Raji (cell line): ENCODE results near the gene GLIS1.

ENCODE experiments used
- POLR2A ChIP-seq: IDR thresholded peaks from 2 replicates; pipeline ENCODE4 v1.6.1; 2011; ENCODE audit warnings: low read depth, low read length, control low read depth; ENCODE audit not compliant: insufficient read depth

GLIS1 gene

GRCh38 chr1:53557369-53557768 is 181.6 kb downstream of the GLIS1 start:
- no peak for TF ChIP-seq POLR2A

- TF ChIP-seq POLR2A, result no peak
Observed at GRCh38 chr1:53556657-53557227, 182.2 kb downstream of the GLIS1 start.

- no peak for TF ChIP-seq POLR2A
Observed at GRCh38 chr1:53554592-53555305, 184.2 kb downstream of the GLIS1 start.

GRCh38 chr1:53553734-53554509 is 185.0 kb downstream of the GLIS1 start:
- no peak for TF ChIP-seq POLR2A

DNA sequence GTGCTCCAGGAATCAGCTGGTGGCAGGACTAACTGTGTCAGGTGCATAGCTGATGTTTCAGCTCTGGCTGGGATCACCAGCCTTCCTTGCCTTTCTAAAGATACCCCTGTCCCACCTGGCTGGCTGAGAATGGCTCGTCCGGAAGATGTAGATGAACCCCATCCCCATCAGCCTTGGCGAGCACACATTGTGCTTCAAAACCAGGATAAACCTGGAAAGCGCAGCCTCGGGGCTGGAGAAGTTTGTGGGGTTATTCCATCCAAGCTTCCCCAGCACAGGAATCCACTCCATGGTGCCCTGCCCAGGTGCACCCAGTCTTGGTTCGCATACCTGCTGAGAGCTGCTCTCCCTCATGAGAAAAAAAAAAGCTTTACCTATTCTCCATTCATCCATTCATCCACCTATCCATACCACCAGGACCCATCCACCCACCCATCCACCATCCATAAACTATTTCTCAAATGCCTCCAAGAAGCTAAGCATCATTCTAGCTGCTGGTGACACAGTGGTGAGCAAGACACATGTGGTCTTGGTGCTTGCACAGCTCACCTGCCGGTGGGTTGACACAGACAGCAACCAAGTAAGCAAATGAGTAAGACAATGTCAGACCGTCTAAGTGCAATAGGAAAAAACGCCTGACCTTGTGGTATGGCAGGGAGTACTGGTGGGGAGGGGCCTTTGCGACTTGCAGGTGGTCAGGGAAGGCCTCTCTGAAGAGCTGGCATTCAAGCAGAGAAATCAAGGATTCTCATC is 185.8 kb downstream of the GLIS1 start:
- TF ChIP-seq POLR2A, result no peak

- TF ChIP-seq POLR2A, result no peak
Observed at GRCh38 chr1:53552146-53552861, 186.7 kb downstream of the GLIS1 start.

DNA sequence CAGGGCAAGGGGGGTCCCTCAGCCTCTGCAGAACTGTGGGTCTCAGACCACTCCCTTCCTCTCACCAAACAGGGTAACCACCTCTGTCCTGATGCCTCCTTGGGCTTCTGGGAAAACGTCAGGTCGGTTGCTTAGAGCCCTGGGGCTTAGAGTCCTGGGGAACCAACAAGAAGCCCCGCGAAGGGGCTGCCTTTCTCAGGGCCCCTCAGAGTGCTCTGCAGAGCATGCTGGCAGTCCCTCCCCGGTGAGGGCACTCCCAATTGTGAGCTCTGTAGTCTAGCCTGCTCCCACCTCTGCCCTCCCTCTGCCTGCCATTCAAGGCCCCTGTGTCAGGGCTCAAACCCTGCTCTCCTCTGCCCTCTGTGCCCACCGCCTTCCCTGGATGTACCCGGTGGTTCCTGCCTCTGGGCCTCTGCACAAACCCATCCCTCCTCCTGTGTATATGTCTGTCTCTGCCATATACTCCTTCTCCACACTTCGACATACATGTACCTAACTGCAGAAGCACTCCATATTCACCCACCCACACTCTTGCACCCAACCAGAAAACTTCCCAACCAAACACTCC is 187.5 kb downstream of the GLIS1 start:
- TF ChIP-seq POLR2A, result no peak

GRCh38 chr1:53550201-53550741 is 188.7 kb downstream of the GLIS1 start:
- no peak for TF ChIP-seq POLR2A

- TF ChIP-seq POLR2A, result no peak
Observed at GRCh38 chr1:53549781-53550180, 189.2 kb downstream of the GLIS1 start.

- no peak for TF ChIP-seq POLR2A
Observed at GRCh38 chr1:53549287-53549686, 189.7 kb downstream of the GLIS1 start.

DNA sequence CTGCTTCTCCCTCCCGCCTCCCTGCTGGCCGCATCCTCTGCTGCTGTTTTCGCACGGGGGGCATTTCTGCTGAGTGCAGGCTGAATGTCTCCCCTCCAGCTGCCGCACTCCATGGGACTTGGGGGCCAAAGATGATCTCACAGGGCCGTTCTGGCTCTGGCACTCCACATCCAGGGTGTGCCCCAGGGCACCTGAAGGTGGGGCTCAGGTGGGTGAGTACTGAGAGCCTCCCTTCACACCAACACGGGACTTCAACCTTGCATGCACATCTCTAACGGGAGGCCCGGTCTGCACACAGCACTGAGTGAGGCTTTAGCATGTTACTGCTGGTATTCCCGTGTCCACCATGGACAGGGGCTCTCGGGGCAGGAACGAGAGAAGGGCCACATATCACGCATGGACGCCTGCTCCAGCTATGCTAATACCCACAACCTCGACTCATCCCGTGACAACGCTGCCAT is 190.9 kb downstream of the GLIS1 start:
- TF ChIP-seq POLR2A, result no peak

- TF ChIP-seq POLR2A, result no peak
Observed at GRCh38 chr1:53547231-53547790, 191.7 kb downstream of the GLIS1 start.

DNA sequence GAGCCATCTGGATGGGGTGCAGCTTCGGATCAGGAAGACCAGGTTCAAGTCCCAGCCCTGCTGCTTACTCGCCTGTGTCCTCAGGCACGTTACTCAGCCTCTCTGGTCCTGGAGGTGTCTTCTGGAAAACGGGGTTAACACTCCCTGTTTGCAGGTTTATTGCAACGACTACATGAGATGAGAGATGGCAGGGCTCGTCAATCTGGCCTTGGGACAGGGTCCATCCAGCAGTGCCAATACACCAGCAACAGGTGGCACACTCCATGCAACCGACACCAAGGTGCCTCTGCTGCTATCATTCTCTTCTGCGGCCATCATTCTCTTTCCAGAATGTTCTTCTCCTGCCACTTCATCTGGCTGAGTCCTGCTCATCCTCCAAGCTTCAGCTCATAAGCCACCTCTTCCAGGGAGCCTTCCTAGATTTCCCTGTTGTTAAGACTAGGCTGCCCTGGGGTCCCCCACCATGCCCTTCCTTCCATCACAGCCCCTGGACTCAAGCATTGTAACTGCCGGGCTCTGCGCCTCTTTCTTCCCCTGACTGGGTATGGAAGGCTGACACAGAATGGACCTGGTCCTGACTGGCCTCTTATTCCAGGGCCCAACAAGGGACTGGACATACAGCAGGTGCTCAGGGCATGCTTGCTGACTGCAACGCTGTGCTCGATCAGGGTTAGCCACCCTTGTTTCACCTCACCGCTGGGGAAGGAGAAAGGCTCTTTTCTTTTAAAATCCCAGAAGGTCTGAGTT is 192.4 kb downstream of the GLIS1 start:
- no peak for TF ChIP-seq POLR2A
